HG03159 (cell line): Measurements from ENCODE around the gene FADS1.

Experiments used
- ATAC-seq: cut with Tn5 transposase; IDR thresholded peaks from one replicate; pipeline ENCODE4 v1.9.1; 2021; ENCODE audit warnings: mild to moderate bottlenecking, moderate library complexity; ENCODE audit not compliant: unreplicated experiment

Gene FADS1

GRCh38 chr11:61846362-61847020 is 29.7 kb upstream of the FADS1 start:
- no peak for ATAC-seq

- no peak for ATAC-seq
These were observed 28.2 kb upstream of the FADS1 start for GRCh38 chr11:61844909-61845565.

GRCh38 chr11:61842528-61842820 is 25.7 kb upstream of the FADS1 start:
- ATAC-seq: no peak

- no peak for ATAC-seq
These were observed 25.1 kb upstream of the FADS1 start for GRCh38 chr11:61841636-61842527.

GRCh38 chr11:61840371-61840770 is 23.6 kb upstream of the FADS1 start:
- ATAC-seq: no peak

GRCh38 chr11:61839742-61840141 is 22.9 kb upstream of the FADS1 start:
- no peak for ATAC-seq

GRCh38 chr11:61838921-61839320 is 22.1 kb upstream of the FADS1 start:
- no peak for ATAC-seq

- no peak for ATAC-seq
These were observed 21.7 kb upstream of the FADS1 start for GRCh38 chr11:61838501-61838900.

GRCh38 chr11:61837411-61838005 is 20.7 kb upstream of the FADS1 start:
- no peak for ATAC-seq

GRCh38 chr11:61836193-61836592 is 19.4 kb upstream of the FADS1 start:
- ATAC-seq: no peak

GRCh38 chr11:61834278-61835048 is 17.7 kb upstream of the FADS1 start:
- ATAC-seq: peak; percentile 88

- ATAC-seq: no peak
These were observed 17.1 kb upstream of the FADS1 start for GRCh38 chr11:61833926-61834277.

GRCh38 chr11:61833471-61833870 is 16.7 kb upstream of the FADS1 start:
- ATAC-seq: no peak

- ATAC-seq: no peak
These were observed 16.0 kb upstream of the FADS1 start for GRCh38 chr11:61832754-61833153.

- no peak for ATAC-seq
These were observed 15.4 kb upstream of the FADS1 start for GRCh38 chr11:61832207-61832606.

GRCh38 chr11:61830237-61831105 is 13.7 kb upstream of the FADS1 start:
- ATAC-seq: no peak

- no peak for ATAC-seq
These were observed 13.0 kb upstream of the FADS1 start for GRCh38 chr11:61829806-61830205.

GRCh38 chr11:61828629-61829407 is 12.0 kb upstream of the FADS1 start:
- peak; percentile 21 for ATAC-seq

- ATAC-seq: no peak
These were observed 11.5 kb upstream of the FADS1 start for GRCh38 chr11:61828379-61828628.
